ENCODE data around the gene NUDCD3.

The NUDCD3 gene

GRCh38 chr7:44490351-44491200, at the start of gene NUDCD3:
TSS of gene NUDCD3 (minus strand) at chr7:44490658. CDS start at chr7:44490600, 58 bp downstream.
- DNase-seq, result peak; percentile 74

- DNase-seq, result no peak
Measured at GRCh38 chr7:44539669-44540506, 49.4 kb upstream of the NUDCD3 start.

GRCh38 chr7:44538798-44539668, 48.6 kb upstream of the NUDCD3 start:
- no peak for DNase-seq

- DNase-seq, result no peak
Measured at GRCh38 chr7:44538093-44538797, 47.8 kb upstream of the NUDCD3 start.

GRCh38 chr7:44537442-44537841, 47.0 kb upstream of the NUDCD3 start:
- DNase-seq, result no peak

- no peak for DNase-seq
Measured at GRCh38 chr7:44536090-44536489, 45.6 kb upstream of the NUDCD3 start.

- DNase-seq, result no peak
Measured at GRCh38 chr7:44535348-44536064, 45.0 kb upstream of the NUDCD3 start.

GRCh38 chr7:44534501-44534900, 44.0 kb upstream of the NUDCD3 start:
- DNase-seq, result peak; percentile 28

- no peak for DNase-seq
Measured at GRCh38 chr7:44534087-44534486, 43.6 kb upstream of the NUDCD3 start.

GRCh38 chr7:44533301-44534055, 43.0 kb upstream of the NUDCD3 start:
- DNase-seq, result no peak

GRCh38 chr7:44531421-44532380, 41.2 kb upstream of the NUDCD3 start:
- DNase-seq, result no peak

GRCh38 chr7:44530990-44531389, 40.5 kb upstream of the NUDCD3 start:
- DNase-seq, result no peak

- DNase-seq, result no peak
Measured at GRCh38 chr7:44524811-44525388, 34.4 kb upstream of the NUDCD3 start.

- DNase-seq, result no peak
Measured at GRCh38 chr7:44522315-44522714, 31.9 kb upstream of the NUDCD3 start.

GRCh38 chr7:44521347-44522095, 31.1 kb upstream of the NUDCD3 start:
- no peak for DNase-seq

- no peak for DNase-seq
Measured at GRCh38 chr7:44520574-44520973, 30.1 kb upstream of the NUDCD3 start.

GRCh38 chr7:44519546-44519945, 29.1 kb upstream of the NUDCD3 start:
- DNase-seq, result no peak

GRCh38 chr7:44518761-44519160, 28.3 kb upstream of the NUDCD3 start:
- DNase-seq, result no peak
